ENCODE results near the gene GRM1.

GRM1 gene

DNA sequence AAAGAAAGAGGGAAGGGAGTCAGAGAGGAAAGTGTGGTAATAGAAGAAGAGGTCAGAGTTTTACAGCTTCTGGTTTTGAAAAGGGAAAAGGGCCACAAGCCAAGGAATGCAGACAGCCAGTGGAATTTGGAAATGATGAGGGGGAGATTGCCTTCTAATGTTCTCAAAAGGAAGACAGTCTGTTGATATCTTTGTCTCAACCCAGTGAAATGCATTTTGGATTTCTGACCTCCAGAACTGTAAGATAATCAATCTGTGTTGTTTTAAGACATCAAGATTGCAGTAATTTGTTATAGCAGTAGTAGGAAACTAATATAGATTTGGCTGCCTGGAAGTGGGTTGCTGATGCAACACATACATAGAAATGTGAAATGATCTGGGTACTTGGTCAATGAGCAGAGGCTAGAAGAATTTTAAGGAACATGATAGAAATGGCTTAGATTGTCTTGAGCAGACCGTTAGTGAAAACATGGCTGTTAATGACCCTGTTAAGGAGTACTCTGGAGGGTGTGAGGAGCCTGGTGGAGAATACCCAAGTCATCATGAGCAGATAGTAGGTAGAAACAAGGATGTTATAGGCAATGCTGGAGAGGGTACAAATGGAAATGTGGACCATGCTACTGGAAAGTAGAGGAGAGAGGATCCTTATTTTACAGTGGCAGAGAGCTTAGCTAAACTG lies 259.0 kb downstream of the GRM1 start:
- no peaks in the 10 kb centered on the region for H3K36me3 Mint-ChIP-seq
- H3K4me3 Mint-ChIP-seq: no peak overlapping the region
- no peak overlapping the region for H3K27ac Mint-ChIP-seq
- H3K27me3 Mint-ChIP-seq: no peaks in the 10 kb centered on the region
- DNase-seq (no peak), ATAC-seq (replicated peaks) (no peak)
- H3K9me3 Mint-ChIP-seq: peaks cover 2 to 4% of the 10 kb centered on the region in 2 donors
- no peaks in the 10 kb centered on the region for H3K4me1 Mint-ChIP-seq

GRCh38 chr6:146289816-146290588 lies 261.1 kb downstream of the GRM1 start:
- H3K27me3 Mint-ChIP-seq: no peaks in the 10 kb centered on the region
- no peaks in the 10 kb centered on the region for H3K4me1 Mint-ChIP-seq
- DNase-seq (no peak), ATAC-seq (replicated peaks) (no peak)
- H3K27ac Mint-ChIP-seq: no peak overlapping the region
- no peaks in the 10 kb centered on the region for H3K36me3 Mint-ChIP-seq
- H3K4me3 Mint-ChIP-seq: no peak overlapping the region
- peaks cover 2 to 4% of the 10 kb centered on the region in 2 donors for H3K9me3 Mint-ChIP-seq

DNA sequence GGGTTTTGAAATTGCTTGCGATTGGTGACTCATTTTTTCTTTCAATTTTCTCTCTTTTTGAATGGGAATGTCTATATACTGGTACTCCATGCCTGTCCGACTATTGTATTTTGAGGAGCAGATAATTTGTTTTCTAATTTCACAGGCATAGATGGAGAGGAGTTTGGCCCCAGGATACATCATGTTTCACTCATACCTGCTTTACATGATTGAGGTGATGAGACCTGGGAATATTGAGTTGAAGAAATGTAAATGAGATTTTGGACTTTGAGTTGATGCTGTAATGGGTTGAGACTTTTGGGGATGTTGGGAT lies 261.7 kb downstream of the GRM1 start:
- no peak overlapping the region for H3K27ac Mint-ChIP-seq
- ATAC-seq (replicated peaks) (no peak), DNase-seq (no peak)
- H3K27me3 Mint-ChIP-seq: no peaks in the 10 kb centered on the region
- H3K4me1 Mint-ChIP-seq: no peaks in the 10 kb centered on the region
- peaks cover 0 to 2% of the 10 kb centered on the region in 2 donors for H3K9me3 Mint-ChIP-seq
- no peak overlapping the region for H3K4me3 Mint-ChIP-seq
- H3K36me3 Mint-ChIP-seq: no peaks in the 10 kb centered on the region

DNA sequence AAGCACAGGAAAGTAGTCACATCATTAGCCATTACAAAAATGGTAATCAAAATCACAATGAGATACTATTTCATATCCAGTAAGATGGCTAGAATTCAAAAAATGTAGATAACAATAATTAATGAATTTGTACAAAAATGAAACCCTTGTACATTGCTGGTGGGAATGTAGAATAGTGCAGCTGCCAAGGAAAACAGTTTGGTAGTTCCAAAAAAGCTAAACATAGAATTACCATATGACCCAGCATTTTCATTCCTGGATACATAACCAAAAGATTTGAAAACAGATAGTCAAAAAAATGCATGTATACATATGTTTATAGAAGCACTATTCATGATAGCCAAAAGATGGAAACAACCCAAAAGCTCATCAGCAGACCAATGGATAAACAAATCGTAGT lies 263.6 kb downstream of the GRM1 start:
- Mint-ChIP-seq H3K4me3 (no peak overlapping the region), H3K4me1 (no peaks in the 10 kb centered on the region), H3K36me3 (no peaks in the 10 kb centered on the region), H3K9me3 (peaks cover 0 to 2% of the 10 kb centered on the region in 2 donors), H3K27me3 (no peaks in the 10 kb centered on the region), H3K27ac (no peak overlapping the region)
- DNase-seq: no peak
- ATAC-seq (replicated peaks): no peak

- Mint-ChIP-seq H3K36me3 (no peaks in the 10 kb centered on the region), H3K4me3 (no peak overlapping the region), H3K9me3 (peaks cover 0 to under 1% of the 10 kb centered on the region in 2 donors), H3K27me3 (no peaks in the 10 kb centered on the region), H3K27ac (no peak overlapping the region), H3K4me1 (no peaks in the 10 kb centered on the region)
- DNase-seq (no peak), ATAC-seq (replicated peaks) (no peak)
These were observed 266.8 kb downstream of the GRM1 start for GRCh38 chr6:146295695-146296094.

- Mint-ChIP-seq H3K4me3 (no peak overlapping the region), H3K4me1 (no peaks in the 10 kb centered on the region), H3K36me3 (no peaks in the 10 kb centered on the region), H3K9me3 (no peaks in the 10 kb centered on the region), H3K27ac (no peak overlapping the region), H3K27me3 (no peaks in the 10 kb centered on the region)
- DNase-seq: no peak
- no peak for ATAC-seq (replicated peaks)
These were observed 269.0 kb downstream of the GRM1 start for GRCh38 chr6:146297815-146298214.

- Mint-ChIP-seq H3K36me3 (no peaks in the 10 kb centered on the region), H3K4me3 (no peak overlapping the region), H3K9me3 (no peaks in the 10 kb centered on the region), H3K27me3 (no peaks in the 10 kb centered on the region), H3K27ac (no peak overlapping the region), H3K4me1 (no peaks in the 10 kb centered on the region)
- no peak for DNase-seq
- ATAC-seq (replicated peaks): no peak
These were observed 271.7 kb downstream of the GRM1 start for GRCh38 chr6:146300521-146300920.

DNA sequence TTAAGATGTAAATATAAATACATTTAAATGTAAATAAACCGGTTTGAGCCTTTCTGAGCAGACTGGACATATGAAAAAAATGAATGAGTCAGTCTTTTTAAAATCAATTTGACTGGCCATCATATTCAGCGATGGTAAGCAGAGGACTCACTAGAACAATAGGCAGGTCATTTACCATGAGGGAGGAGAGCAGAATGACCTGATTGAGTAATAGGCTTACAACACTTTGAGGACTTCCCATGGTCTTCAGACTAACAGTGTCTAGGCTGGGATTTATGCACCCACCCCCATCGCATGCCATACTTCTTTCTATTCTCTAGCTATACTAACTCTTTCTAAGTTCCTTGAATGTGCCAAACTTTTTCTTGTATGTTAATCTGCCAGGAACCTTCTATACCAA lies 272.9 kb downstream of the GRM1 start:
- Mint-ChIP-seq H3K27me3 (no peaks in the 10 kb centered on the region), H3K36me3 (no peaks in the 10 kb centered on the region), H3K9me3 (no peaks in the 10 kb centered on the region), H3K4me1 (no peaks in the 10 kb centered on the region), H3K27ac (no peak overlapping the region), H3K4me3 (no peak overlapping the region)
- no peak for ATAC-seq (replicated peaks)
- DNase-seq: no peak

DNA sequence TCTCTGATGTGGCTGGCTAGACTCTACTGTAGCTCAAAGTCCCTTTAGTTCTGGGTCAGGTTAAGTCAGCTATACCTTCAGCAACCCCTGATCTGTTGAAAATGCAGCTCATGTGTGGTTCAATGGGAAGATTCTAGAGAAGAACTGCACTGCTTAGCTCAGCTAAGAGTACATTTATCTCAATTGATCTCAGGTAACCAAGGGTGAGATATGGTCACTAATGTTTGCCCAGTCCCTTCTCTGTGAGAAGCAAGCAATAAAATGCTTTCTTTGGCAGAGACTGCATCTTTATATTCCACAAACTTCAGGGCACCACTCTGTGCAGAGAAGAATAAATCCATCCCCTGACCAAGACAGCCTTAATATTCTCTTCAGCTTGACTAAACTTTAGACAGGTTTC lies 274.1 kb downstream of the GRM1 start:
- no peaks in the 10 kb centered on the region for H3K27me3 Mint-ChIP-seq
- no peak overlapping the region for H3K4me3 Mint-ChIP-seq
- H3K9me3 Mint-ChIP-seq: no peaks in the 10 kb centered on the region
- no peaks in the 10 kb centered on the region for H3K4me1 Mint-ChIP-seq
- H3K27ac Mint-ChIP-seq: no peak overlapping the region
- no peak for ATAC-seq (replicated peaks)
- no peaks in the 10 kb centered on the region for H3K36me3 Mint-ChIP-seq
- DNase-seq: no peak

DNA sequence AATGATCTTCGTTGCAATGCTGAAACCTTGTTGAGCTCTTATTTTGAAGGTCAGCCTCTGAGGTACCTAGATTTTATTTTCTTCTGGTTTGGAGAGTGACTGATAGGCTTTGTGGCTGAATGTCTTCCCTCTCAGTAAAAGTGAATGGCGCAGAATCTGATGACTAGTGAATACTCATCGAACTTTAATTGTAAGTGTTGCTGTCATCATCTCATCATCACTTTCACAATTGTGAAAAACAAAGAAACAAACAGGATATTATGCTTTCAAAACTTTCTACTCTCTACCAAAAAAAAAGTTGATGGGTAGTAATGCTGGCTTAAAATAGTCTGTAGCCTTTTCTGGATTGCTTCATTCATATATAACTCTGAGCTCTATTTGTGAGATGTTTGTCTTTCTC lies 275.3 kb downstream of the GRM1 start:
- DNase-seq (no peak), ATAC-seq (replicated peaks) (no peak)
- Mint-ChIP-seq H3K27ac (no peak overlapping the region), H3K4me3 (no peak overlapping the region), H3K36me3 (no peaks in the 10 kb centered on the region), H3K9me3 (no peaks in the 10 kb centered on the region), H3K27me3 (no peaks in the 10 kb centered on the region), H3K4me1 (no peaks in the 10 kb centered on the region)

DNA sequence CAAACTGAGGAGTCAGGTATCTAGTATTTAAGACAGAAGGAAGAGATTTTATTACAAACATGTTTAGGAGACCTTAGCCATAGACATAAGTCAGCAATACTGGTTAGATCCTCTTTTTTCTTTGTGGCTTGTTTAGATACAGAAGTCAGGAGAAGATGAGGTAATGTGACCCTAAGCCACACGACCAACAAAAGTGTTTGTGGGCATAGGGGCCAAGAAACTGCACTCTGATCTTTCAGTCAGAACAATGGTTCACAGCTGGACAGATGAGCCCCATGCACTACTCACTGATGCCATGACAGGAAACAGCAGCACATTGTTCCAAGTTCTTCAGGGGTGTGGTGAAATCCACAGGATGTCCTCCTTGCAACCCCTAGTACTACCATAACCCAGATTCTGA lies 276.2 kb downstream of the GRM1 start:
- Mint-ChIP-seq H3K27ac (no peak overlapping the region), H3K4me3 (no peak overlapping the region), H3K36me3 (no peaks in the 10 kb centered on the region), H3K9me3 (no peaks in the 10 kb centered on the region), H3K27me3 (no peaks in the 10 kb centered on the region), H3K4me1 (no peaks in the 10 kb centered on the region)
- ATAC-seq (replicated peaks) (no peak), DNase-seq (no peak)

- Mint-ChIP-seq H3K4me3 (no peak overlapping the region), H3K36me3 (no peaks in the 10 kb centered on the region), H3K4me1 (no peaks in the 10 kb centered on the region), H3K9me3 (no peaks in the 10 kb centered on the region), H3K27ac (no peak overlapping the region), H3K27me3 (no peaks in the 10 kb centered on the region)
- ATAC-seq (replicated peaks) (no peak), DNase-seq (no peak)
These were observed 277.1 kb downstream of the GRM1 start for GRCh38 chr6:146305951-146306350.

DNA sequence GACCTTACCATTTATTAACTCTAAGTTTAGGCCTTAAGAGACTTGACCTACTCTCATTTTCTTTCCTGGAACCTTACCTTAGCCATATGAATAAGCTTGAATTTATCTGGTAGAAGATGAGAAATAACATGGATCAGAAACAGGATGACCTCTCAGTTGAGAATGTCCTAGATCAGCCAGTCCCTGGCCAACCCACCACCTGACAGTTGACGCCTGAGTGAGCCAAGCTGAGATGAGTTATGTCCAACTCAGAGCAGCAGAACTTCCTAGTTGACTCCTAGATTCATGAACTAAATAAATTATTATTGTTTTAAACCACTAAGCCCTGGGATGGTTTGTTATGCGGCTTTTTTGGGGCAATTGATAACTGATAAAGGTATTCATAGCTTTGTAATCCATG lies 281.8 kb downstream of the GRM1 start:
- no peak for DNase-seq
- Mint-ChIP-seq H3K27ac (no peak overlapping the region), H3K4me1 (no peaks in the 10 kb centered on the region), H3K36me3 (no peaks in the 10 kb centered on the region), H3K27me3 (no peaks in the 10 kb centered on the region), H3K4me3 (no peak overlapping the region), H3K9me3 (no peaks in the 10 kb centered on the region)
- ATAC-seq (replicated peaks): no peak

DNA sequence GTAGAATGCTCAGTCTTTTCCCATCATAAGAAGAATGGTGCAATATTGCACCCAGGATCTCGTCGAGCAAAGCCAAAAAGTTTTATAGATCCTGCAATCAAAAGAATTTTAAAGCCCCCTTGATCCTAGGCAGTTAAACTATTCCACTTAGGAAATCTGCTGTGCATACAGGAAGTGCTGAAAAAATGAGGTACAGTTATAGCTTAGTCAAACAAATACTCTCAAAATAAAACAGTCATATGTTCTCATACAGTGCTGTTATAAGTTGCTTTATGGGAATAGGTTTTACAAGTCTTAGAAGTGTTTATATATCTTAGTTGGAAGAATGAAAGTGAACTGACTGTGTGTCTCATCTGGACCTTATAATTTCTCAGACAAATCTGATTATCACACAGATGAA lies 282.2 kb downstream of the GRM1 start:
- no peaks in the 10 kb centered on the region for H3K4me1 Mint-ChIP-seq
- no peaks in the 10 kb centered on the region for H3K27me3 Mint-ChIP-seq
- DNase-seq (no peak), ATAC-seq (replicated peaks) (no peak)
- H3K4me3 Mint-ChIP-seq: no peak overlapping the region
- no peak overlapping the region for H3K27ac Mint-ChIP-seq
- no peaks in the 10 kb centered on the region for H3K9me3 Mint-ChIP-seq
- no peaks in the 10 kb centered on the region for H3K36me3 Mint-ChIP-seq

DNA sequence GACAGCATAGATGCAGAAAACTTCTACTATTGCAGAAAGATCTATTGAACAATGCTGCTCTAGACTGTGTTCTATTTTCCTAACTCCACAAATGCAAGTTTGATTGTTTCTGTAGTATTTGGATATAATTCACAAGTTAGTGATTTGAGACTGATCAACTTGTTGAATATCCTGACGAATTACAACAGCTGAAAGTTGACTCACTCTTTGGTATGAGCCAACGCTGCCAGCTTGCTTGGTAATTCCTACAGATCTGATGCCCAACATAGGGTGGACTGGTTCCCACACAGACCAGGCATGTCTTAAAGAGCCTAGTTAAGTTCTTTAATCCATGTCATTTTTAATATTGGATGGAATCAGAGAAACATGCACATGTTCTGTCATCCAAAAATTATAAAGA lies 283.7 kb downstream of the GRM1 start:
- Mint-ChIP-seq H3K9me3 (no peaks in the 10 kb centered on the region), H3K27me3 (no peaks in the 10 kb centered on the region), H3K4me3 (no peak overlapping the region), H3K4me1 (no peaks in the 10 kb centered on the region), H3K27ac (no peak overlapping the region), H3K36me3 (no peaks in the 10 kb centered on the region)
- DNase-seq (no peak), ATAC-seq (replicated peaks) (no peak)

All from stimulated activated naive B cell treated with anti-CD40 and anti-IgM and Interleukin-4, amounts not matched to agents 10 μg/mL and 1 μg/mL and 100 μg/mL, for 72 hours (primary cell).